ENCODE data around the gene IFNGR1.
"Not testable (repeated sequence)": the region's sequence is repeated elsewhere in the genome, so short reads cannot be mapped to it uniquely, and the experiment has no call there.

DNA sequence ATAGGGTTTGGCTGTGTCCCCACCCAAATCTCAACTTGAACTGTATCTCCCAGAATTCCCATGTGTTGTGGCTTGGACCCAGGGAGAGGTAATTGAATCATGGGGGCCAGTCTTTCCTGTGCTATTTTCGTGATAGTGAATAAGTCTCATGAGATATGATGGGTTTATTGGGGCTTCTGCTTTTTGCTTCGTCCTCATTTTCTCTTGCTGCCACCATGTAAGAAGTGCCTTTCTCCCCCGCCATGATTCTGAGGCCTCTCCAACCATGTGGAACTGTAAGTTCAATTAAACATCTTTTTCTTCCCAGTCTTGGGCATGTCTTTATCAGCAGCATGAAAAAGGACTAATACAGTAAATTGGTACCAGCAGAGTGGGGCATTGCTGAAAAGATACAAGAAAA lies 11.7 kb downstream of the IFNGR1 start:
- TF ChIP-seq, protein P1, sequence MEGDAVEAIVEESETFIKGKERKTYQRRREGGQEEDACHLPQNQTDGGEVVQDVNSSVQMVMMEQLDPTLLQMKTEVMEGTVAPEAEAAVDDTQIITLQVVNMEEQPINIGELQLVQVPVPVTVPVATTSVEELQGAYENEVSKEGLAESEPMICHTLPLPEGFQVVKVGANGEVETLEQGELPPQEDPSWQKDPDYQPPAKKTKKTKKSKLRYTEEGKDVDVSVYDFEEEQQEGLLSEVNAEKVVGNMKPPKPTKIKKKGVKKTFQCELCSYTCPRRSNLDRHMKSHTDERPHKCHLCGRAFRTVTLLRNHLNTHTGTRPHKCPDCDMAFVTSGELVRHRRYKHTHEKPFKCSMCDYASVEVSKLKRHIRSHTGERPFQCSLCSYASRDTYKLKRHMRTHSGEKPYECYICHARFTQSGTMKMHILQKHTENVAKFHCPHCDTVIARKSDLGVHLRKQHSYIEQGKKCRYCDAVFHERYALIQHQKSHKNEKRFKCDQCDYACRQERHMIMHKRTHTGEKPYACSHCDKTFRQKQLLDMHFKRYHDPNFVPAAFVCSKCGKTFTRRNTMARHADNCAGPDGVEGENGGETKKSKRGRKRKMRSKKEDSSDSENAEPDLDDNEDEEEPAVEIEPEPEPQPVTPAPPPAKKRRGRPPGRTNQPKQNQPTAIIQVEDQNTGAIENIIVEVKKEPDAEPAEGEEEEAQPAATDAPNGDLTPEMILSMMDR (IDR thresholded peaks at IDR 0.05 in 2 of 3, conservative IDR thresholded peaks at IDR 0.05 in 1 of 3; ENCODE audit: borderline replicate concordance in 1 of 3, insufficient read depth in 1 of 3, low read depth in 2 of 3, low read length in 2 of 3): not testable (repeated sequence)
- TF ChIP-seq POLR2A (IDR thresholded peaks at IDR 0.05; ENCODE audit: borderline replicate concordance, extremely low read depth, insufficient read depth, insufficient read length); SIN3A (IDR thresholded peaks at IDR 0.05; ENCODE audit: low read depth); POLR2AphosphoS5 (IDR thresholded peaks at IDR 0.05; ENCODE audit: low read depth, low read length); YY1 (IDR thresholded peaks at IDR 0.05; ENCODE audit: extremely low read depth, insufficient replicate concordance, low read depth, low read length): not testable (repeated sequence)
- TF ChIP-seq, protein P2, sequence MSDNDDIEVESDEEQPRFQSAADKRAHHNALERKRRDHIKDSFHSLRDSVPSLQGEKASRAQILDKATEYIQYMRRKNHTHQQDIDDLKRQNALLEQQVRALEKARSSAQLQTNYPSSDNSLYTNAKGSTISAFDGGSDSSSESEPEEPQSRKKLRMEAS (IDR thresholded peaks at IDR 0.05): not testable (repeated sequence)

All from HCT116 (cell line).